ELF-1 (cell line): ENCODE measurements around the gene POLL.

Source experiments
- DNase-seq: peaks from one replicate; pipeline ENCODE4 v3.0.0-alpha.2; 2016; ENCODE audit warnings: low read depth, low spot score

The POLL gene

GRCh38 chr10:101560298-101561067, 27.6 kb downstream of the POLL start:
- DNase-seq, result no peak

- no peak for DNase-seq
These were observed 28.3 kb downstream of the POLL start for GRCh38 chr10:101559596-101560297.

- no peak for DNase-seq
These were observed 29.1 kb downstream of the POLL start for GRCh38 chr10:101558671-101559595.

- no peak for DNase-seq
These were observed 29.9 kb downstream of the POLL start for GRCh38 chr10:101558204-101558603.

- DNase-seq, result no peak
These were observed 30.5 kb downstream of the POLL start for GRCh38 chr10:101557541-101557940.

- DNase-seq, result no peak
These were observed 35.6 kb downstream of the POLL start for GRCh38 chr10:101552442-101552841.

- DNase-seq, result no peak
These were observed 37.1 kb downstream of the POLL start for GRCh38 chr10:101550965-101551364.

- DNase-seq, result no peak
These were observed 42.2 kb downstream of the POLL start for GRCh38 chr10:101545898-101546297.

- DNase-seq, result no peak
These were observed 49.6 kb downstream of the POLL start for GRCh38 chr10:101538446-101538845.

GRCh38 chr10:101536800-101537199, 51.3 kb downstream of the POLL start:
- DNase-seq, result no peak

GRCh38 chr10:101535949-101536348, 52.1 kb downstream of the POLL start:
- no peak for DNase-seq

- DNase-seq, result no peak
These were observed 58.1 kb downstream of the POLL start for GRCh38 chr10:101529725-101530553.

- DNase-seq, result no peak
These were observed 58.9 kb downstream of the POLL start for GRCh38 chr10:101529207-101529606.
